WTC11 (cell line): ENCODE measurements around the gene RBM38. TPM values are rescaled to one million over a fixed set of nuclear protein-coding genes. Genes with fewer than 3 reads are reported as not detected.
A peak's percentile ranks its signal among the peaks of the same experiment; 100 is the strongest.

ENCODE experiments used
- ATAC-seq: fragments of 200-7000 bp; cut with Tn5 transposase; 2 replicates; pipeline ENCODE4 v1.10.0; 2021; ENCODE audit warnings: mild to moderate bottlenecking, moderate library complexity
- CTCF ChIA-PET: fragments of 300-600 bp; sonication (Branson Sonifier 250); formaldehyde crosslinking; loops from one replicate; lab custom pipeline; 2021; ENCODE audit warnings: antibody characterized with exemption; lab: Charles Lee
- POLR2A ChIA-PET: fragments of 350-600 bp; sonication (Branson Sonifier 250); formaldehyde crosslinking; loops from one replicate; lab custom pipeline; 2021; ENCODE audit warnings: antibody characterized with exemption; lab: Charles Lee
- DNase-seq: peaks from one replicate; pipeline ENCODE4 v3.0.0; 2021; ENCODE audit warnings: low spot score
- H3K27ac Mint-ChIP-seq: 2 replicates; pipeline ENCODE4 v1.8.0; 2021; ENCODE audit warnings: mixed read lengths
- H3K27me3 Mint-ChIP-seq: 2 replicates; pipeline ENCODE4 v1.8.0; 2021; ENCODE audit warnings: low read depth, mild to moderate bottlenecking, moderate library complexity, mixed read lengths
- H3K36me3 Mint-ChIP-seq: 2 replicates; pipeline ENCODE4 v1.8.0; 2021; ENCODE audit warnings: mixed read lengths
- H3K4me1 Mint-ChIP-seq: 2 replicates; pipeline ENCODE4 v1.8.0; 2022; ENCODE audit warnings: mixed read lengths
- H3K4me3 Mint-ChIP-seq: 2 replicates; pipeline ENCODE4 v1.8.0; 2021; ENCODE audit warnings: mild to moderate bottlenecking, moderate library complexity, mixed read lengths
- H3K9me3 Mint-ChIP-seq: 2 replicates; pipeline ENCODE4 v1.8.0; 2021; ENCODE audit warnings: mixed read lengths
- E2F5 ChIP-seq: sonication (generic); formaldehyde crosslinking; IDR thresholded peaks from 2 replicates; pipeline ENCODE4 v1.8.1; 2022; ENCODE audit warnings: mild to moderate bottlenecking, moderate library complexity, missing genetic modification reagents
- ERG ChIP-seq: fragments of 250-450 bp; sonication (Bioruptor Pico); IDR thresholded peaks from 2 replicates; pipeline ENCODE4 v1.8.0; 2021; ENCODE audit warnings: mild to moderate bottlenecking
- ETV6 ChIP-seq: sonication (generic); formaldehyde crosslinking; IDR thresholded peaks from 2 replicates; pipeline ENCODE4 v1.8.1; 2022; ENCODE audit warnings: mild to moderate bottlenecking, missing genetic modification reagents
- FOXJ3 ChIP-seq: sonication (generic); formaldehyde crosslinking; IDR thresholded peaks from 2 replicates; pipeline ENCODE4 v1.9.0; 2021; ENCODE audit warnings: missing genetic modification reagents, mild to moderate bottlenecking, borderline replicate concordance
- JUN ChIP-seq: sonication (generic); formaldehyde crosslinking; IDR thresholded peaks from 2 replicates; pipeline ENCODE4 v1.8.0; 2023; ENCODE audit warnings: mild to moderate bottlenecking, missing genetic modification reagents
- KAT7 ChIP-seq: sonication (generic); formaldehyde crosslinking; IDR thresholded peaks from 2 replicates; pipeline ENCODE4 v1.8.1; 2023; ENCODE audit warnings: missing genetic modification reagents, mild to moderate bottlenecking, borderline replicate concordance
- MLX ChIP-seq: sonication (generic); formaldehyde crosslinking; IDR thresholded peaks from 2 replicates; pipeline ENCODE4 v1.8.1; 2023; ENCODE audit warnings: mild to moderate bottlenecking, missing genetic modification reagents, moderate library complexity
- MYBL2 ChIP-seq: sonication (generic); formaldehyde crosslinking; IDR thresholded peaks from 2 replicates; pipeline ENCODE4 v1.8.1; 2023; ENCODE audit warnings: mild to moderate bottlenecking, moderate library complexity, missing genetic modification reagents
- NFE2L1 ChIP-seq: sonication (generic); formaldehyde crosslinking; IDR thresholded peaks from 2 replicates; pipeline ENCODE4 v1.8.1; 2023; ENCODE audit warnings: missing genetic modification reagents
- PRDM15 ChIP-seq: sonication (generic); formaldehyde crosslinking; IDR thresholded peaks from 2 replicates; pipeline ENCODE4 v1.8.0; 2022; ENCODE audit warnings: missing genetic modification reagents
- RELA ChIP-seq: sonication (generic); formaldehyde crosslinking; IDR thresholded peaks from 2 replicates; pipeline ENCODE4 v1.8.1; 2022; ENCODE audit warnings: missing genetic modification reagents, mild to moderate bottlenecking, borderline replicate concordance
- total RNA-seq: library from RNA; stranded (reverse); gene quantifications from 3 replicates; pipeline ENCODE4 v1.2.3, GENCODE V29; 2021
- TF ChIP-seq, protein P1 (sequence below): fragments of 250-450 bp; sonication (Bioruptor Pico); conservative IDR thresholded peaks from 2 replicates; pipeline ENCODE4 v1.9.0; 2021; ENCODE audit warnings: mild to moderate bottlenecking
- TF ChIP-seq, protein P2 (sequence below): sonication (generic); formaldehyde crosslinking; IDR thresholded peaks from 2 replicates; pipeline ENCODE4 v1.8.1; 2022; ENCODE audit warnings: mild to moderate bottlenecking, missing genetic modification reagents, moderate library complexity, borderline replicate concordance

The RBM38 gene
- total RNA-seq, 1 experiment from 2014 or later: 69.0 TPM

DNA sequence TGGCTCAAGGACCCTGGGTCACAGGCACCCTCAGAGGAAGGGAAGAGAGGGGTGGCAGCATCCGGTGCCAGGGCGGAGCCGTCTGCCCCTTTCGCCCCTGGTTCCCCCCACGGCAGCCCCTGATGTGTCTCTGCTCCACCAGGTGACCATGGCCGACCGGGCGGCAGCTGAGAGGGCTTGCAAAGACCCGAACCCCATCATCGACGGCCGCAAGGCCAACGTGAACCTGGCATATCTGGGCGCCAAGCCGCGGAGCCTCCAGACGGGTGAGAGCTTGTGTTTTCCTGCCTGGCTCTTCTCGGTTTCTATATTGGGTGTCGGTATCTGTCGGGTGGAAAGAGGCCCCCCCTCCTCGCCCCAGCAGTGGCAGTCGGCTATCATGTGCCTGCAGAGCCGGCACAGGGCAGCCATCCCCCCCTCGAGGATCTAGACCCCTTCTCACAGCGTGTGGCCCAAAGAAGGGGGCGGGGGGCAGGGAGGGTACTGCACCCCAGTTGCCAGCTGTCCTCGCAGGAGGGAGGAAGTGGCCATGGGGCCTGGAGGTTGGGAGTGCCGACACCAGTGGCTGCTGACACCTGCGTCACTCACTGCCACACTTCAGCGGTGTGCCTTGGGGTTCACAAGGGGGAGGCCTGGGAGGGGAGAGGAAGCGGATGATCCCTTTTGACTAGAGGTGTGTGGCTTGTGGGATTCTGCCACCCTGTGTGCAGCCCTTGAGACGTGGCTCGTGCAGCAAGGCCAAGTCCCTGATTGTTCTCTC lies 1.5 kb downstream of the RBM38 start (continued):
- TF ChIP-seq, protein P1, sequence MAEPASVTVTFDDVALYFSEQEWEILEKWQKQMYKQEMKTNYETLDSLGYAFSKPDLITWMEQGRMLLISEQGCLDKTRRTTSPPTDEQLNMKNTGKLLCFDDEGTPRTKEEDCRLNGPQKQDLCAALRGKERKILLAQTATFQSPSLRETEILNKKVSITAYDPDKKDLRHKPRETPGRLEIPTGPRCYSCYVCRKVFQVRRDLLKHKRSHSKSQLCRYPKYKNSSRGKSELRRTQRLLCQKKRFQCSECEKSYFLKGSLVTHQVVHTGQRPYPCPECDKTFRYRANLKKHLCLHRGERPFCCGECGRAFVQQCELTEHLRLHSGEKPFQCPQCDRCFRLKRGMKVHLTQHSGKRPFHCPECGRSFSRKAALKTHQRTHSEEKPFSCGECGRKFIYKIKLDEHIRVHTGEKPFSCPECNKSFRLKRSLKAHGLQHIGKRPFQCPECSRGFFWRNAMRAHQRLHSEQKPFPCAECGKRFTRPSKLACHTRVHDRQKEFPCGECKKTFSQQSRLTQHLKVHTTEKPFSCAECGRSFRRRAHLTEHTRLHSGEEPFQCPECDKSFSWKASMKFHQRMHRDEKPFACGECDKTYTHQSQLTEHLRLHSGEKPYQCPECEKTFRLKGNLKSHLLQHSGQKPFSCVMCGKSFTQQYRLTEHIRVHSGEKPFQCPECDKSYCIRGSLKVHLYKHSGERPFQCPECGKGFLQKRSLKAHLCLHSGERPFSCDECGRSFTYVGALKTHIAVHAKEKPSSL (CRISPR knock-in tag): no peak
- TF ChIP-seq NFE2L1 (CRISPR knock-in tag) (no peak), JUN (no peak), FOXJ3 (no peak)
- TF ChIP-seq, protein P2, sequence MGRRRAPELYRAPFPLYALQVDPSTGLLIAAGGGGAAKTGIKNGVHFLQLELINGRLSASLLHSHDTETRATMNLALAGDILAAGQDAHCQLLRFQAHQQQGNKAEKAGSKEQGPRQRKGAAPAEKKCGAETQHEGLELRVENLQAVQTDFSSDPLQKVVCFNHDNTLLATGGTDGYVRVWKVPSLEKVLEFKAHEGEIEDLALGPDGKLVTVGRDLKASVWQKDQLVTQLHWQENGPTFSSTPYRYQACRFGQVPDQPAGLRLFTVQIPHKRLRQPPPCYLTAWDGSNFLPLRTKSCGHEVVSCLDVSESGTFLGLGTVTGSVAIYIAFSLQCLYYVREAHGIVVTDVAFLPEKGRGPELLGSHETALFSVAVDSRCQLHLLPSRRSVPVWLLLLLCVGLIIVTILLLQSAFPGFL (CRISPR knock-in tag): no peak

DNA sequence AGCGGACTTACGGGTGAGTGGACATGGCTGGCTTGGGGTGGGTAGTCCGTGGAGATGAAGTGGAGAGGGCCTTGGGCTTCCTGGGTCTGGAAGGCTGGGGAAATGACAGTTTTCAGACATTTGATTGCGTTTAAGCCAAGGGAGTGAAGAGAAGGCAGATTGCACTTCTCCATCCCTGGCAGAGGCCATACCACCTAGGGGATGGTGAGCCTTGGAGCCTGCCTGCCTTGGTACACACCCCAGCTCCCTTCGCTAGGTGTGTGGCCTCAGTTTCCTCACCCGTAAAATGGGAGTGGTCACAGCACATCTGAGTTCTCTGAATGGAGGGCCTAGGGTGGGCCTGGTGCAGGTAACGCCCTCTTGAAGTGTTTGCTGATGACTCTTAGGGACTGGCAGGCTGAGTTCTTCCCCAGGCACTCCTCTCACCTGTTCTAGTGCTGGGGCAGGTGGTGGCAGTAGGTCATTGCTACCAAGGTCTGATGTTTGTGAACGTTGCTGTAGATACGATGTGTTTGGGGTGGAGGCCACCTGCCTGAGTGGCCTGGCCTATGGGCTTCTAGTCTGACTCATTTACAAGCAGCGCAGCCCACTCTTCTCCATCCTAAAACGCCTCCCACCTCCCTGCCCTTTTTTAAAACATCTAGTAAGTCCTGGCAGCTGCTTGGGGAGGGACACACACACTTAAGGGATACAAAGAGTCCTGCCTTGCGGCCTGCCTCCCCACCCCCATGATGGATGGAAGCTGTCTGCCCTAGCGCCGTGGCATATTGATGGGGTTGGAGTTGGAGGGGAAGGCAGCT lies 2.3 kb downstream of the RBM38 start:
- Mint-ChIP-seq H3K27ac (peak overlapping the region; percentile 91), H3K27me3 (no peaks in the 10 kb centered on the region), H3K9me3 (no peaks in the 10 kb centered on the region), H3K36me3 (peaks cover 36% of the 10 kb centered on the region), H3K4me1 (peaks cover 41% of the 10 kb centered on the region), H3K4me3 (peak overlapping the region; percentile 84)
- ATAC-seq (no peak), DNase-seq (no peak)
- TF ChIP-seq MLX (CRISPR knock-in tag) (no peak), MYBL2 (CRISPR knock-in tag) (no peak), ERG (CRISPR knock-in tag) (no peak), E2F5 (CRISPR knock-in tag) (no peak), ETV6 (CRISPR knock-in tag) (no peak), KAT7 (CRISPR knock-in tag) (no peak), RELA (CRISPR knock-in tag) (no peak), PRDM15 (no peak)
- CTCF ChIA-PET: no interaction called here
- POLR2A ChIA-PET: no interaction called here
